Immature natural killer cell (primary cell): ENCODE results near the gene COG4. TPM values are rescaled to one million over a fixed set of nuclear protein-coding genes. Genes with fewer than 3 reads are reported as not detected.

Experiments
- DNase-seq, 3 donors: peaks; one replicate each; pipeline ENCODE4 v3.0.0; 2022; ENCODE audit warnings: mixed read lengths in 1 of 3
- H3K27ac Mint-ChIP-seq, 6 donors: one replicate each; pipeline ENCODE4 v1.8.0; 2020; ENCODE audit warnings: mixed read lengths in 6 of 6, mild to moderate bottlenecking in 5 of 6, inconsistent platforms in 4 of 6, moderate library complexity in 3 of 6
- H3K27me3 Mint-ChIP-seq, 3 donors: one replicate each; pipeline ENCODE4 v1.8.0; 2020 to 2021; ENCODE audit warnings: low read depth in 3 of 3, mild to moderate bottlenecking in 3 of 3, mixed read lengths in 3 of 3, moderate library complexity in 3 of 3, inconsistent platforms in 1 of 3
- H3K36me3 Mint-ChIP-seq, 3 donors: one replicate each; pipeline ENCODE4 v1.8.0; 2020; ENCODE audit warnings: mixed read lengths in 3 of 3, inconsistent platforms in 2 of 3, mild to moderate bottlenecking in 2 of 3
- H3K4me1 Mint-ChIP-seq, 2 donors: one replicate each; pipeline ENCODE4 v1.8.0; 2020; ENCODE audit warnings: inconsistent platforms in 2 of 2, mild to moderate bottlenecking in 2 of 2, mixed read lengths in 2 of 2, moderate library complexity in 1 of 2
- H3K4me3 Mint-ChIP-seq, 5 donors: one replicate each; pipeline ENCODE4 v1.8.0; 2020; ENCODE audit warnings: mild to moderate bottlenecking in 5 of 5, mixed read lengths in 5 of 5, inconsistent platforms in 3 of 5, moderate library complexity in 3 of 5
- H3K9me3 Mint-ChIP-seq, 6 donors: one replicate each; pipeline ENCODE4 v1.8.0; 2020; ENCODE audit warnings: mild to moderate bottlenecking in 6 of 6, mixed read lengths in 6 of 6, inconsistent platforms in 4 of 6, moderate library complexity in 3 of 6
- polyA plus RNA-seq, 3 donors: library from polyadenylated mRNA; unstranded; fragments of 300-500 nt; fragmentation: Illumina TruSeq; gene quantifications; one replicate each; pipeline ENCODE4 v1.2.3, GENCODE V29; 2021

The COG4 gene
- polyA plus RNA-seq, 3 donors from 2014 or later, result 42.3 to 54.6 (median 42.9) TPM

- no peaks in the 10 kb centered on the region for H3K9me3 Mint-ChIP-seq
- DNase-seq, result no peak
- peaks cover 38 to 49% of the 10 kb centered on the region in 2 donors for H3K4me1 Mint-ChIP-seq
- H3K36me3 Mint-ChIP-seq, result peaks cover 0 to 4% (median 0%) of the 10 kb centered on the region in 3 donors
- H3K27ac Mint-ChIP-seq, result peak overlapping the region; percentile 73 to 89 (median 84)
- H3K4me3 Mint-ChIP-seq, result peak overlapping the region; percentile 89 to 98 (median 92)
- H3K27me3 Mint-ChIP-seq, result peaks cover 0 to 4% (median 2%) of the 10 kb centered on the region in 3 donors
Measured at GRCh38 chr16:70437582-70438557, 85.5 kb downstream of the COG4 start.

DNA sequence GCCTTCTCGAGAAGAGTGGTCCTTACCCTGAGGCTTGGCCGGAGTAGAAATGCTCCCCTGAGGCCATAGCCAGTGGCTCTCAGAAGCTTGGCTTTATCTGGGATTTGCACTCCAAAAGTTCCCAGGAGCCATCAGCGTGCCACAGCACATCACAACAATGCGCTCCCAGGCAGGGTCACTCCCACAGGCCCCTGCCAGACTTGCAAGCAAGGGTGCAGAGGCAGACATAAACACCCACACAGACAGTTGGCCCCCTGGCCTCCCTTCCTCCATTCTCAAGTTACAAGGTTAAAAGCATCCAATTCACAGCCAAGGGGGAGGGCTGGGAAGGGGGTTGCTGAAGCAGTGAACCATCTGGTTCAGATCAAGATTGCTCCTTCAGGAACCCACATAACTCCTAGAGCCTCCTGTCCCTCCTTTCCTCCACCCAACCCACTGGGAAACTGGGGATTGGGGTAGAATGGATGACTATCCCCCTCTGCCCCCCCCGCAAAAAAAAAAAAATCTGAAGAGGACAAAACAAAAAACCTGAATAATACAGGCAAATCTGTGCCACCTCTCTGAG is 86.3 kb downstream of the COG4 start:
- Mint-ChIP-seq H3K9me3 (no peaks in the 10 kb centered on the region), H3K4me1 (peaks cover 41 to 57% of the 10 kb centered on the region in 2 donors), H3K4me3 (peak overlapping the region; percentile 89 to 98 (median 92)), H3K36me3 (peaks cover 0 to 4% (median 0%) of the 10 kb centered on the region in 3 donors), H3K27me3 (peaks cover 0 to 2% (median 2%) of the 10 kb centered on the region in 3 donors), H3K27ac (peak overlapping the region; percentile 73 to 88 (median 84))
- DNase-seq, result no peak

DNA sequence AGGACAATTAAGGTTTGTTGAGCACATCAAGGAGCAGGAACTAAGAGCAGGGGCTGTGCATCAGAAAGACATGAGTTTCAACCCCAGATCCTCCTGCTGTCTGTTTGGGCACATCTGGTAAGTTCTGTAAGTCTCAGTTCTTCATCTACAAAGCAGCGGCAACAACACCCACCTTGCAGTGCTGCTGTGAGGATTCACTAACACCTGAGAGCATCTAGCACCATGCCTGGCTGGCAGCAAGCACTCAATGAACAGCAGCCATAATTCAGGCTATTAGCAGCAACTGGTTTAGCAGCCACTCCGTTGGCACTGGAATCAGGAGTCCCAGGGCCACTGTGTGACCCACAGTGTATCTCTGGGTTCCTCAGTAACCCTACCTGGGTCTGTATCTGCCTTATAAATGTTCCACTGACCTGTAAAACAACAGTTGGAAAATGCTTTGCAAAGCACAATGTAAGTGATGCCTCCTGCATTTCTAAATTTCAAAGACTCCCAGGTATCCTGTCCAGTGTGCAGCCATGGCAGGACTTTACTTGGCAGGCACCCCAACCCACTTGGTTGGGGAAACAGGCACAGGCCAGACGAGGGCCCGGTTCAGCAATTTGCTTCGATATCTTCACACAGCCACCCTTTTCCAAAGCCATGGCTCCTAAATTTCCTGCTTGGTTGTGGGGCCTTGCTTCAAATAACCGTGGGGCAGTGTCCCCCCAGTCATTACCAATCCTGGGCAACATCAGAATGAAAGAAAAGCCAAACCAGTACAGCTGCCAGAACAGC is 88.7 kb downstream of the COG4 start:
- peaks cover 54 to 73% of the 10 kb centered on the region in 2 donors for H3K4me1 Mint-ChIP-seq
- H3K36me3 Mint-ChIP-seq, result peaks cover 0 to 4% (median 0%) of the 10 kb centered on the region in 3 donors
- no peak for DNase-seq
- H3K27ac Mint-ChIP-seq, result peak overlapping the region in 1 of 6 donors; percentile 8
- H3K4me3 Mint-ChIP-seq, result no peak overlapping the region
- no peaks in the 10 kb centered on the region for H3K9me3 Mint-ChIP-seq
- H3K27me3 Mint-ChIP-seq, result peaks cover 0 to 2% (median 1%) of the 10 kb centered on the region in 3 donors

- H3K4me1 Mint-ChIP-seq, result peaks cover 59 to 74% of the 10 kb centered on the region in 2 donors
- no peaks in the 10 kb centered on the region for H3K9me3 Mint-ChIP-seq
- no peak overlapping the region for H3K4me3 Mint-ChIP-seq
- peaks cover 0 to 4% (median 0%) of the 10 kb centered on the region in 3 donors for H3K36me3 Mint-ChIP-seq
- H3K27me3 Mint-ChIP-seq, result peaks cover 0 to 2% (median 1%) of the 10 kb centered on the region in 3 donors
- peak overlapping the region in 4 of 6 donors; percentile 10 to 51 (median 42) for H3K27ac Mint-ChIP-seq
- DNase-seq, result no peak
Measured at GRCh38 chr16:70433458-70434103, 89.8 kb downstream of the COG4 start.

DNA sequence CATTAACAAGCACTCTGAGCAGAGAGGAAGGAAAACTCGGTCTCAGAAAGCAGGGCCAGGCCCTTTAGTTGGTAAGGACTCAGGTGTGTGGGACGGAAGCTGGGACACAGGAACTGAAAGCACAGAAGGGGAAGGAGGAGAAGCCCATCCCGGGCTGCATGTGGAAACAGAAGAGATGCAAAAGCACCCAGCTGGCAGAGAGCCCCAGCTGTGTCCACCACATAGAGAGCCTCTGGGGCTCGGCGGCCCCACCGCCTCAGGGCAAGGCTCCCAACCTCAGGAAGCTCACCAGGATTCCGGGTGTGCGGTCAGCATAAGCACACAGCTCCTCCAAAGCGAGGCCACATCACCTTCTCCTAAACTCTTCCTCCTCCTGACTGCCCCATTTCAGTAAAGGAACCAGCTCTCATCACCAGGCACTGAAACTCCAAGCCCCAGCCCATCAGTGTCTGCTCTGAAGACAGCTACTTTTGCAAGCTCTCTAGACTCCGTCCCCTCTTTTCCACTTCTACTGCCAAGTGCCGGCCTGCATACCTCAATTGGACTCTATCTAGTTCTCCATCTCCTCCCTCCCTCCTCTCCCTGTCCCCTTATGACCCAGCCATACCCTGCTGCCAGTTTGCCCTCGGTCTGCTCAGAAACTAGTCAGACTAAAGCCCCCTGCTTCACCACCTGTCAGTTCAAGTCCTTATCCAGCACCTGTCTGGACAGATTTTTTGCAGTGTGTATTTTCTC is 90.5 kb downstream of the COG4 start:
- Mint-ChIP-seq H3K27me3 (peaks cover 0 to 4% (median 1%) of the 10 kb centered on the region in 3 donors), H3K4me1 (peaks cover 61 to 76% of the 10 kb centered on the region in 2 donors), H3K27ac (peak overlapping the region in 3 of 6 donors; percentile 25 to 53 (median 51)), H3K4me3 (peak overlapping the region in 2 of 5 donors; percentile 4 to 32), H3K36me3 (peaks cover 0 to 4% (median 0%) of the 10 kb centered on the region in 3 donors), H3K9me3 (no peaks in the 10 kb centered on the region)
- DNase-seq, result no peak

GRCh38 chr16:70432356-70432722 is 91.0 kb downstream of the COG4 start:
- H3K27me3 Mint-ChIP-seq, result peaks cover 0 to 4% (median 1%) of the 10 kb centered on the region in 3 donors
- H3K9me3 Mint-ChIP-seq, result no peaks in the 10 kb centered on the region
- peak overlapping the region in 2 of 6 donors; percentile 25 to 53 for H3K27ac Mint-ChIP-seq
- H3K4me3 Mint-ChIP-seq, result no peak overlapping the region
- no peak for DNase-seq
- H3K4me1 Mint-ChIP-seq, result peaks cover 61 to 76% of the 10 kb centered on the region in 2 donors
- H3K36me3 Mint-ChIP-seq, result peaks cover 0 to 4% (median 0%) of the 10 kb centered on the region in 3 donors

GRCh38 chr16:70430667-70431536 is 92.5 kb downstream of the COG4 start:
- Mint-ChIP-seq H3K9me3 (no peaks in the 10 kb centered on the region), H3K27ac (peak overlapping the region; percentile 91 to 97 (median 93)), H3K36me3 (peaks cover 0 to 4% (median 0%) of the 10 kb centered on the region in 3 donors), H3K27me3 (peaks cover 0 to 4% (median 1%) of the 10 kb centered on the region in 3 donors), H3K4me1 (peaks cover 57 to 67% of the 10 kb centered on the region in 2 donors), H3K4me3 (peak overlapping the region; percentile 59 to 76 (median 74))
- DNase-seq, result peak; percentile 35 to 46 (median 38)

Other genes with a start within 250 kb of the COG4 start
- gene AARS1, start 234.0 kb downstream of the COG4 start, polyA plus RNA-seq, result 10 to 100 TPM; 25.4 to 47.1 (median 38.6) TPM
- gene DDX19B, start 224.4 kb downstream of the COG4 start, polyA plus RNA-seq, result 10 to 100 TPM; 53.1 to 85.3 (median 68.7) TPM
- gene DDX19A, start 176.7 kb downstream of the COG4 start, polyA plus RNA-seq, result 10 to 100 TPM; 25.3 to 47.1 (median 27.4) TPM
- gene ST3GAL2, start 84.5 kb downstream of the COG4 start, polyA plus RNA-seq, result 10 to 100 TPM; 11.1 to 20.7 (median 17.4) TPM
- gene FCSK, start 69.0 kb downstream of the COG4 start, polyA plus RNA-seq, result 10 to 100 TPM in 2 of 3 donors, 1 to 10 TPM in 1; 6.7 to 11.9 (median 10.5) TPM
- gene SF3B3, start 262 bp upstream of the COG4 start, polyA plus RNA-seq, result 100 to 1,000 TPM in 1 of 3 donors, 10 to 100 TPM in 2; 62.7 to 143 (median 65.4) TPM
- gene IL34, start 123.0 kb upstream of the COG4 start, polyA plus RNA-seq, result not detected
- gene MTSS2, start 162.5 kb upstream of the COG4 start, polyA plus RNA-seq, result not detected